ENCODE measurements around the gene RASA3.
"Not testable (repeated sequence)": the region's sequence is repeated elsewhere in the genome, so short reads cannot be mapped to it uniquely, and the experiment has no call there.

The RASA3 gene

DNA sequence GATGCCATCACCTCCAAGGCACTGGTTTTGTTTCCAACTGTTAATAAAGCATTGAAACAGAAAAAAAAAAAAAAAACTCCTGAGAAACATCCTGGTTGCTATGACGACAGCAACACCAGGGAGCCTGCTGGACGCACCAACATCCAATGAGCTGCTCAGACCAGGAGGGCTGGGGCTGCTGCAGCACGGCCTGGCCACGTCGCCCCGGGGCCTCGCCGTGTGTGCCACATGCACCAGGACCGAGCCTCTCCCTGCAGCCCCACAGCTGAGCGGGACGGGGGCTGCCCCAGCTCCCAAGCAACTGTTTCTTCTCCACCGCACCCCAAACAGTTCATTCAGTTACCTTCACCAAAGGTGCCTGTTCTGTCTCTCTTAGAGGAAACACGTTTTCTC, 54.5 kb downstream of the RASA3 start:
- no peak for DNase-seq

GRCh38 chr13:114077099-114077932, 55.1 kb downstream of the RASA3 start:
- DNase-seq, result no peak

GRCh38 chr13:114076329-114077090, 55.9 kb downstream of the RASA3 start:
- DNase-seq, result no peak

GRCh38 chr13:114075811-114076210, 56.6 kb downstream of the RASA3 start:
- not testable (repeated sequence) for DNase-seq

DNA sequence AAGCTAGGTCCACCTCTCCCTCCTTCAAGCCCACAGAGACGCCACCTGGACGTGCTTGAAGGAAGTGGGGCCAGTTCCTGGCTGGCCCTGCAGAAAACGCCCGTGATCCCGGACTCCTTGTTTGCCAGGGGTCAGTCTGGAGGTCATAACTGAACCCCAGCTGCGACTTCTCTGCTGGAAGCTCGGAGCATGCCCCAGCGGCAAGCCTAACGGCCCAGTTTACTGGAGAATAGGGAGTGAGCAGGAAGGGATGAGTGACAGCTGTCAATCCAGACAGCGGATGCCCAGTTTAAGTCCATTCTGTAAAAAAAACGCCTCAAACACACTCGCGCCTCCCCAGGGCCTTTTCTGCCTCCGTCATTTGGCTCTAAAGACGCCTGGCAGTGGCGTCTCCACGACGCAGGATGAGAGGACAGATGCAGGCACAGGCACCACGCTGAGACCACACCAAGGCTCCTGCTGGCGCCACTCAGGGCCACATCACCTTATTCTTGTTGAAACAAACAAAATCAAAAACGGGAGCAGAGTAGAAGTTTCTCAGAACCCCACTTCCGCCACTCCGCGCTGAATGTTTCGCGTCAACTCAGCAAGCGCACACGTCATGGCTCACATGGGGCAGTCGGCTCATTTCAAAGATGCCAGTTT, 57.6 kb downstream of the RASA3 start:
- DNase-seq, result no peak

DNA sequence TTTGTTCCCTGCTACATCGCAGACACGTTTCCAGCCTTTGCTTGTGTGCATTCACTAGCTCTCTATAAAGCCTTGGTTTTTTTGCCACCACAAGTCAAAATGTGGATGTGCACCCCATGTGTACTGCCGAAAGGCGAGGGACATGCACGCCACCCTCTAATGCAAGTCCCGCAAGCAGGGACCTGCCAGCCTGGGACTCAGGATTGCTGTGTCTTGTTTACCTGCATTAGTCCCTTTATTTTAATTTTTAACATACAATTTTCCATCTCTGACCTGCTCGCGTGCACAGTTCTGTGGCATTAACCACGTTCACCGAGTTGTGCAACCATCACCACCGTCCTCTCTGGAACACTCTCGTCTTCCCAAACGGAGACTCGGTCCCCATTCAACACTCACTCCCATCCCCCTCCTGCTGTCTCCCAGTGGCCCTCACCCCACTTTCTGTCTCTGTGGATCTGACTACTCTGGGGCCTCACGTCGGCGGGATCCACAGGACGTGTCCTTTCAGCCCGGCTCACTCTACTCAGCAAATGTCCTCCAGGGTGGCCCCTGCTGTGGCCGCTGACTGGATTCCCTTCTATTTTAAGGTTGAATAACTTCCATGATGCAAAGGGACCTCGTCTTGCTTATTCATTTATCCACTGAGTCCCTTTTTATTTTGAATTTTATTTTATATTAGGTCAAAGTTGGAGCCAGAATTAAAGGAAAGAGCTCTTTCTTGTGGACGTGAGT, 58.4 kb downstream of the RASA3 start:
- no peak for DNase-seq

- no peak for DNase-seq
Observed at GRCh38 chr13:114072421-114072820, 60.0 kb downstream of the RASA3 start.

DNA sequence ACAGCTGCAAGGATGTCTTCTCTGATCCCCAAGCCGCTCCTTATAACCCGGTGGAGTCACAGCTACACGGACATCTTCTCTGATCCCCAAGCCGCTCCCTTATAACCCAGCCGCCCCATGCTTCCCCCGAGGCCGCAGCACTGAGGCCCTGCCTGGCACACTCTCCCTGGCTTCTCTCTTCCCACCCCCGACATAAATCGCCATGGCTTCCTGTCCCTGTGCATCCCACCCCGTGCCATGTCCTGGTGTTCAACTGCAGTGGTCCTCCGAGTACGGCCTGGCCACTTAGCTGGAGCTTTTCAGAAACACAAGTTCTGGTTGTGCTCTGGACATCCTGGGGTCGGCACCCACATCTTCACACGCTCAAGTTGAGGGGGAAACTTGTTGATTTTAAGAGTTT, 60.4 kb downstream of the RASA3 start:
- no peak for DNase-seq

DNA sequence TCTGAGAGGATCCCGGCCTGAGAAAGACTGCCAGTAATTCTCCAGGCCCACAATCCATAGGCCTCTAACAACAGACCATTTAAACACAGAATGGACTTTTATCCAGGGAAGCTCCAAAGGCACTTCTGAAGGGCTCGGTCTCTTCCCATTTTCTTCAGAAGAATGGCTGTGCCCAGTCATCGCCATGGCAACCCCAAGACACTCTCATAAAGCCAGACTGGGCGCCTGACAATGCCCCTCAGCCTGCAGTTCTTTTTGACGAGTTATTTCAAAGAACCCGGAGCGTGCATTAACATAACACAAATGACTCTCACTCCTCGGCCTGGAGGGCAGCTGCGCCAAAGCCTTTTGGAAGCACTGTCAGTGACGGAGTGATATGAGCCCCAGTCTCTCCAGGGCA, 61.0 kb downstream of the RASA3 start:
- DNase-seq, result no peak

DNA sequence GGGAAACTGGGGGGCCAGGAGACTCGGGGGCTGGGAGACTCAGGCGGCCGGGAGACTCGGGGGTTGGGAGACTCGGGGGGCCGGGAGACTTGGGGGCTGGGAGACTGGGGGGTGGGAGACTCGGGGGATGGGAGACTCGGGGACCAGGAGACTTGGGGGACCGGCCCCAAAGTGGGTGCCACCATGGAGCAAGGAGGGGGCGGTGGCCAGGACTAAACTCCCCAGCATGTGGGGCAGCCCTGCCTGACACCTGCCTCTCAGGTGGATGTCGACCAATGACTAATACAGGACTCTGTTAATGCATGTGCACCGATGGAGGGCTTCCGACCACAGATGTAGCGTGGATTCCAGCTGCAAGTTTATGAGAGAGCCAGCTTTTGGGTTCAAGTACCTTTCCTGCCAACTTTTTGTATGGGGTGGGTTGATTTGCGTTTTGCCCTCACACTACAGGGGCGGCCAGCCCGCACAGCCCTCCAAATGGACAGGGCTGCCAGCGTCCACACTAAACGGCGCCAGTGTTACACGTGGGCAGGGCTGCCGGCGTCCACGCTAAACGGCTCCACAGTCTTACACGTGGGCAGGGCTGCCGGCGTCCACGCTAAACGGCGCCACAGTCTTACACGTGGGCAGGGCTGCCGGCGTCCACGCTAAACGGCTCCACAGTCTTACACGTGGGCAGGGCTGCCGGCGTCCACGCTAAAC, 62.2 kb downstream of the RASA3 start:
- DNase-seq, result no peak

- no peak for DNase-seq
Observed at GRCh38 chr13:114069376-114070097, 62.9 kb downstream of the RASA3 start.

- DNase-seq, result no peak
Observed at GRCh38 chr13:114068656-114069318, 63.6 kb downstream of the RASA3 start.

DNA sequence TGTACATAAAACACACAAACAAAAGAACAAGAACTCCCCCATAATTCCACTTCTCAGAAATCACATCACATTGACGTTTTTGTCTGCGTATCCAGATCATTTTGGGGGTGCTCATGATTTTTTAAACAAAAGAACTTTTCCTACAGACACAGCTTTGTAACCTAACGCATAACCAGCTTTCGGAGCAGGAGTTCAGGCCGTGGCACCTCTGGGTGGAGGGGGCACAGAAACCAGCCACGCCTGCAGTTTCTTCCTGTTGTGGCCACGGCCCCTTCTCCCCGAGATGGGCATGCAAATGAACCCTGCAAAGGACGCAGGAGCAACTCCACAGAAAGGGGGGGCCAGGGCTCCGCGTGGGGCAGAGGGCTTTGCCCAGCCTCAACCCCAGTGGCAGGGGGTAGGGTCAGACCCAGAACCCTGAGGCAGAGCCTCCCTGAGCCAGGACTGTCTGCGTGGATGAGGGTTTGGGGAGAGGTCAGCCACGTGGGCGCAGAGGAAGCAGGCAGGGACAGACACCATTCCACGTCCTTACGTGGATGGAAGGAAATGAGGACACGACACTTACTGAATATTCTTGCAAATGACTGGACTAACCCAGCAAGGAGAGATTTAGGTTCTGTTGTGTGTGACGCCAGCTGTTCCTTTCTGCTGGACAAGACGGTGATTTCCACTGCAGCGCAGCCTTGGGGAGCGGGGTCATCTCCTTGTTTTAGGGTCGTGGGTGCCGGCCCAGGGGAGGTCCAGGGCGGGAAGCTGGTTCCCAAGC, 64.4 kb downstream of the RASA3 start:
- no peak for DNase-seq

- DNase-seq, result no peak
Observed at GRCh38 chr13:114067381-114067885, 65.0 kb downstream of the RASA3 start.

GRCh38 chr13:114066956-114067355, 65.5 kb downstream of the RASA3 start:
- DNase-seq, result no peak

DNA sequence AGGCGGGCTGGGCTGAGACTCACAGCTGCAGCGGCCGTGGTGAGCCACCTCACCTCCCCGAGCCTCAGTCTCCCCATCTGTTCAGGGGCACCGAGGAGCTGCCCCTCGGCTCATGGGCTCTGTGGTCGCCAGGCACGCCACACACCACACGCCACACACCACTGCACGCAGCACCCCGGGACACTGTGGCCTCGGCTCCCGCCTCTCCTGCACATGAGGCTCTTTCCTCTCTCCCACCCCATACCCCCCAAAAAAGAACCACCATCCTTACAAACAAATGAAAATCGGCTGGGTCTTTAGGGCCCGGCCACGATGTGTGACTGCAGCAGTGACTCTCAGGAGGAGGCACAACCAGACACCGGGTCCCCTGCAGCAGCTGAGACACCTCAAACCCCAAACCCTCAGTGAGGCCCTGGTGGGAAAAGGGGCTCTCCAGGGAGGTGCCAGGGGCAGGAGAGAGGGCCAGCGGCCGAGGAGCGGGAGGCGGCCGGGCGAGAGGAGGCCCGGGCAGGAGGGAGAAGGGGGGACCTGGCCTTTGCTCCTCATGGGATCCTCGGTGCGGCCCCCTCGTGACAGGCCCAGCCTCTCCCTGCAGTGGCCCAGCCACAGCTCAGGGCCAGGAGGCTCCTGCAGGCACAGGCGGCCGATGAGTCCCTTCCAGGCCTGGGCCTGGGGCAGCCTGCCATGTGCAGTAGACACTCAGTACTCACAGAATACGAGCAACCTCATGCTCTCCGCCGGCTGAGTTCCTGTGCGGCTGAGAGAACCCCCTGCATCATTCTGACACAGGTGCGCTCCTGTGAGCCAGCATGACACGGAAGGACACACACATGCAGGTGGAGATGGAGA, 66.3 kb downstream of the RASA3 start:
- DNase-seq, result no peak

GRCh38 chr13:114065141-114065925, 67.1 kb downstream of the RASA3 start:
- DNase-seq, result peak; percentile 43 to 68 (median 46)

DNA sequence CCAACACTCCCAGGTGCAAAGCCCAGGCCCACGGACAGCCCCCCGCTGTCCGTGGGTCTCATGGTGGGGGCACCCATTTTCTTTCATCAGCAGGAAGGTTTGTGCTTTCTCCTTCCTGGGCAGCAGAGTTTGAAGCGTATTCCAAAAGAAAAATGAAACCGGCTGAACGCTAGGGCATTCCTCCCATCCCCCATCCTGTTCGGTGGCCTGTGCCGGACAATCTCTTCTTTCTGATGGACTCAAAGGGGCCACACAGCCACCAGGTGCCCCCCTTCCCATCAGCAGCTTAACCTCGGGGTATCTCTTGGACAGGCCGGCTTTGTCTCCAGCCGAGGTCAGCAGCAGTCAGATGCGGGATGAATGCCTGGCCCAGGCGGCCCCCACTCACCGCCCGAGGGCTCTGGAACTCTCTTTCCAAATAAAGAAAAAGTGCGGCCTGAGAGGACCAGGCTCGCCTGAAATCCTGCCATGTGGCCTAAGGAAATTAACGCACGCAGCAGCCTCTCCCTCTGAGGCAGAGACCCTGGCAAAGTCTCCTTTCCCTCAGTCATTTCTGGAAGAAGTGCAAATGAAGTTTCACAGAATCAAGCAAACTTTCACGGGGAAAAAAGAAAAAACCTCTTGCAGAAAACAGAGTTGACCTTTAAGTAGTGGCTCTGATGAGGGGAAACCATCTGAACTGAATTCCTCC, 67.8 kb downstream of the RASA3 start:
- no peak for DNase-seq
